DND-41 (cell line): Measurements from ENCODE around the gene WDR45.

Source experiments
- CTCF ChIP-seq: IDR thresholded peaks from 2 replicates; pipeline ENCODE4 v1.5.1; 2012; ENCODE audit warnings: borderline replicate concordance, low read length, moderate library complexity, mild to moderate bottlenecking; ENCODE audit not compliant: poor library complexity, severe bottlenecking; ENCODE audit errors: extremely low read depth
- EZH2 ChIP-seq: IDR thresholded peaks from 3 replicates; pipeline ENCODE4 v1.6.1; 2012; ENCODE audit warnings: borderline replicate concordance, low read depth, mild to moderate bottlenecking, moderate library complexity, low read length, inconsistent platforms; ENCODE audit not compliant: severe bottlenecking

DNA sequence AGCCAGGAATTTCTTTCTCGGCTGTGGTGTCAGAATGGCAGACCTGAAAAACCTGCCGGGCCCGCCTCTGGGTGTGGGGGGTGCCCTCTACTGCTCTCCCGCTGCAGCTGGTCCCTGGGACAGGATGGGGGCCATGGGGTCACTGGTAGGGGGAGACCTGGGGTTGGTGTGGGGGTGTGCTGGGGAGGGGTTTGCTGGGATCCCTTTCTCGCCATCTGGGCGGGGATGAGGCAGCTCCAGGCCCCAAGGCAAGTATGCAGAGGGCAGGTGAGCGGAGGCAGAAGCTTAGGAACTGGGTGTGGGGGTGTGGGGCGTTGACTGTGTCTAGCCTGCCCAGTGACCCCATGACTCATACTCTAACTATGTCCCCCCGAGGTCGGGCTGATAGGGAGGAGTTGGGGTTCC, 20.0 kb downstream of the WDR45 start:
- TF ChIP-seq EZH2, result no peak
- TF ChIP-seq CTCF, result no peak
